Endothelial cell of umbilical vein (primary cell): ENCODE results near the gene TMCO1.

ENCODE experiments used
- EZH2 ChIP-seq: IDR thresholded peaks from 2 replicates; pipeline ENCODE4 v1.6.1; 2012; ENCODE audit warnings: borderline replicate concordance, low read depth, mild to moderate bottlenecking, moderate library complexity, low read length, inconsistent platforms; ENCODE audit not compliant: severe bottlenecking
- GATA2 ChIP-seq: IDR thresholded peaks from 2 replicates; pipeline ENCODE4 v1.7.0; 2011; ENCODE audit warnings: low read depth, mild to moderate bottlenecking, moderate library complexity, mixed read lengths, low read length; ENCODE audit not compliant: insufficient read length, insufficient read depth
- POLR2A ChIP-seq: IDR thresholded peaks from 2 replicates; pipeline ENCODE4 v1.6.1; 2012; ENCODE audit warnings: low read depth, mild to moderate bottlenecking, control low read depth, low read length
- POLR2AphosphoS5 ChIP-seq: IDR thresholded peaks from 2 replicates; pipeline ENCODE4 v1.6.1; 2012; ENCODE audit warnings: low read depth, mild to moderate bottlenecking, control low read depth, low read length, moderate library complexity; ENCODE audit not compliant: insufficient read depth
- TF ChIP-seq, protein P1 (sequence below), 2 donors: IDR thresholded peaks; 1 replicate in 1 of 2; 2 replicates in 1 of 2; pipeline ENCODE4 v1.5.1; 2011; ENCODE audit warnings: low read length in 2 of 2, mild to moderate bottlenecking in 2 of 2, moderate library complexity in 2 of 2, control low read depth in 1 of 2, inconsistent platforms in 1 of 2, low read depth in 1 of 2; ENCODE audit not compliant: insufficient read depth in 1 of 2; ENCODE audit errors: extremely low read depth in 1 of 2

DNA sequence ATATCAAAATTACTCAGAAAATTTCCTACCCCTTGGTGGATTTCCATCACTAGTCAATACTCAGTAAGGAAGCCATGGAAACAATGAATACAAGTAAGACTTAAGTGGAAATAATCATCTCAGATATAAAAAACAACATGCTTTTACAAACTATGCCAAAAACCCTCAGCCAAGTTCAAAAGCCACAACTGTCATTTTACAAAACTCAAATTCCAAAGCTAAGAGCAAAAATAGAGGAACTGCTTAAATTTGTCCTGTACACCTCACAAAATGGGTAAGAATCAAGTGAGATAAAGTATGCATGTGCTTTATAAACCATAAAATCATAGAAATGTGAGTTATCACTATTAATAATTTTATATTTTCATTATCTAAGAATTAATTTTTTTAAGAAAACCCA, 9.6 kb downstream of the TMCO1 start:
- TF ChIP-seq, protein P1, sequence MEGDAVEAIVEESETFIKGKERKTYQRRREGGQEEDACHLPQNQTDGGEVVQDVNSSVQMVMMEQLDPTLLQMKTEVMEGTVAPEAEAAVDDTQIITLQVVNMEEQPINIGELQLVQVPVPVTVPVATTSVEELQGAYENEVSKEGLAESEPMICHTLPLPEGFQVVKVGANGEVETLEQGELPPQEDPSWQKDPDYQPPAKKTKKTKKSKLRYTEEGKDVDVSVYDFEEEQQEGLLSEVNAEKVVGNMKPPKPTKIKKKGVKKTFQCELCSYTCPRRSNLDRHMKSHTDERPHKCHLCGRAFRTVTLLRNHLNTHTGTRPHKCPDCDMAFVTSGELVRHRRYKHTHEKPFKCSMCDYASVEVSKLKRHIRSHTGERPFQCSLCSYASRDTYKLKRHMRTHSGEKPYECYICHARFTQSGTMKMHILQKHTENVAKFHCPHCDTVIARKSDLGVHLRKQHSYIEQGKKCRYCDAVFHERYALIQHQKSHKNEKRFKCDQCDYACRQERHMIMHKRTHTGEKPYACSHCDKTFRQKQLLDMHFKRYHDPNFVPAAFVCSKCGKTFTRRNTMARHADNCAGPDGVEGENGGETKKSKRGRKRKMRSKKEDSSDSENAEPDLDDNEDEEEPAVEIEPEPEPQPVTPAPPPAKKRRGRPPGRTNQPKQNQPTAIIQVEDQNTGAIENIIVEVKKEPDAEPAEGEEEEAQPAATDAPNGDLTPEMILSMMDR (IDR thresholded peaks at IDR 0.05; ENCODE audit: extremely low read depth in 1 of 2, insufficient read depth in 1 of 2, low read depth in 1 of 2, low read length in 2 of 2), result no peak
- TF ChIP-seq EZH2, result no peak
- TF ChIP-seq POLR2AphosphoS5, result no peak
- no peak for TF ChIP-seq POLR2A
- TF ChIP-seq GATA2, result no peak
